Thymus (tissue), 2 donors: Measurements from ENCODE around the gene KIAA0586. TPM values are rescaled to one million over a fixed set of nuclear protein-coding genes. Genes with fewer than 3 reads are reported as not detected.

Source experiments
- polyA plus RNA-seq: library from polyadenylated mRNA; stranded (reverse); fragments of 200-250 nt; gene quantifications from one replicate; pipeline ENCODE4 v1.2.3, GENCODE V29; 2013
- total RNA-seq: library from RNA; stranded (reverse); fragments of 120-200 nt; gene quantifications from one replicate; pipeline ENCODE4 v1.2.4, GENCODE V29; 2013
- donor health status: healthy.

The KIAA0586 gene
- total and polyA plus RNA-seq, 2 donors, result 11.0 to 24.9 TPM

Other genes with a start within 250 kb of the KIAA0586 start
- gene ACTR10, start 227.6 kb upstream of the KIAA0586 start, total RNA-seq, result 73.1 TPM
- gene ACTR10, start 227.6 kb upstream of the KIAA0586 start, polyA plus RNA-seq, result 145 TPM
- 150 TPM for gene PSMA3, start 182.9 kb upstream of the KIAA0586 start, total RNA-seq
- 181 TPM for gene PSMA3, start 182.9 kb upstream of the KIAA0586 start, polyA plus RNA-seq
- gene ARID4A, start 129.2 kb upstream of the KIAA0586 start, total RNA-seq, result 13.7 TPM
- 14.8 TPM for gene ARID4A, start 129.2 kb upstream of the KIAA0586 start, polyA plus RNA-seq
- gene TOMM20L, start 31.8 kb upstream of the KIAA0586 start, total RNA-seq, result not detected
- gene TOMM20L, start 31.8 kb upstream of the KIAA0586 start, polyA plus RNA-seq, result not detected
- gene TIMM9, start 188 bp upstream of the KIAA0586 start, total RNA-seq, result 37.0 TPM
- 86.0 TPM for gene TIMM9, start 188 bp upstream of the KIAA0586 start, polyA plus RNA-seq
- gene DACT1, start 210.2 kb downstream of the KIAA0586 start, total RNA-seq, result 9.3 TPM
- 4.0 TPM for gene DACT1, start 210.2 kb downstream of the KIAA0586 start, polyA plus RNA-seq